Measurements from ENCODE around the gene UMODL1.

Gene UMODL1

DNA sequence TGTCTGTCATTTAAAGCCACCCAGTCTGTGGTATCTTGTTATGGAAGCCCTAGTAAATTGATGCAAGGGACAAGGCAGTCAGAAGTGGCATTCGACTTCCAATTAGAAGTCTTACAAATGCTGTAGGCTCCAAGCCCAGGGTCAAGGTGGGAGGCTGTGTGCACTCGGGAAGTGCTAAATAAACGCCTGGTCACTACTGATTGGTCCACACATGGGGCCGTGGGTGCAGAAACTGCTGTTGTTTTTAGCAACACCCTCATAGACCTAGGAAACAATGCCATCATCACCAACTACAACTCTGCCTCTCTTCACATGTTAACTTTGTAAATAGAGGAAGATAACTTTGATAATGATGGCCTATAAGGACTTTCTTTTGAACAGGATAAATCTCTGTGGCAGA, 40.8 kb upstream of the UMODL1 start:
- no peaks in the 10 kb centered on the region; the same call in 1 of the 2 replicates for H4K20me1 ChIP-seq (ENCODE audit: insufficient read depth, low read length)
- TF ChIP-seq EZH2 (IDR thresholded peaks at IDR 0.05; ENCODE audit: borderline replicate concordance, low read depth, low read length, severe bottlenecking): no peak
- TF ChIP-seq, protein P1, sequence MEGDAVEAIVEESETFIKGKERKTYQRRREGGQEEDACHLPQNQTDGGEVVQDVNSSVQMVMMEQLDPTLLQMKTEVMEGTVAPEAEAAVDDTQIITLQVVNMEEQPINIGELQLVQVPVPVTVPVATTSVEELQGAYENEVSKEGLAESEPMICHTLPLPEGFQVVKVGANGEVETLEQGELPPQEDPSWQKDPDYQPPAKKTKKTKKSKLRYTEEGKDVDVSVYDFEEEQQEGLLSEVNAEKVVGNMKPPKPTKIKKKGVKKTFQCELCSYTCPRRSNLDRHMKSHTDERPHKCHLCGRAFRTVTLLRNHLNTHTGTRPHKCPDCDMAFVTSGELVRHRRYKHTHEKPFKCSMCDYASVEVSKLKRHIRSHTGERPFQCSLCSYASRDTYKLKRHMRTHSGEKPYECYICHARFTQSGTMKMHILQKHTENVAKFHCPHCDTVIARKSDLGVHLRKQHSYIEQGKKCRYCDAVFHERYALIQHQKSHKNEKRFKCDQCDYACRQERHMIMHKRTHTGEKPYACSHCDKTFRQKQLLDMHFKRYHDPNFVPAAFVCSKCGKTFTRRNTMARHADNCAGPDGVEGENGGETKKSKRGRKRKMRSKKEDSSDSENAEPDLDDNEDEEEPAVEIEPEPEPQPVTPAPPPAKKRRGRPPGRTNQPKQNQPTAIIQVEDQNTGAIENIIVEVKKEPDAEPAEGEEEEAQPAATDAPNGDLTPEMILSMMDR (IDR thresholded peaks at IDR 0.05; ENCODE audit: borderline replicate concordance, extremely low read depth, low read length, poor library complexity, severe bottlenecking): no peak
- H3K4me2 ChIP-seq (ENCODE audit: insufficient read depth, low read length): no peak overlapping the region
- no peak overlapping the region for H3K4me3 ChIP-seq (ENCODE audit: low read depth in 1 of 2, low read length in 2 of 2)
- no peaks in the 10 kb centered on the region for H3K36me3 ChIP-seq (ENCODE audit: insufficient read depth, low read length)
- no peak for ATAC-seq (ENCODE audit: insufficient read depth, low read depth)
- no peaks in the 10 kb centered on the region for H3K4me1 ChIP-seq (ENCODE audit: insufficient read depth, low read length)
- no peak overlapping the region for H2AFZ ChIP-seq (ENCODE audit: low read depth, low read length)
- no peak overlapping the region for H3K27ac ChIP-seq (ENCODE audit: low read length)
- DNase-seq: no peak
- no peaks in the 10 kb centered on the region for H3K9me3 ChIP-seq (ENCODE audit: insufficient read depth, low read length, severe bottlenecking)
- H3K27me3 ChIP-seq (ENCODE audit: insufficient read depth, low read length, poor library complexity): no peaks in the 10 kb centered on the region
- no peaks in the 10 kb centered on the region for H3K79me2 ChIP-seq (ENCODE audit: insufficient read depth, low read length)
- H3K9ac ChIP-seq (ENCODE audit: low read depth, low read length): no peak overlapping the region

DNA sequence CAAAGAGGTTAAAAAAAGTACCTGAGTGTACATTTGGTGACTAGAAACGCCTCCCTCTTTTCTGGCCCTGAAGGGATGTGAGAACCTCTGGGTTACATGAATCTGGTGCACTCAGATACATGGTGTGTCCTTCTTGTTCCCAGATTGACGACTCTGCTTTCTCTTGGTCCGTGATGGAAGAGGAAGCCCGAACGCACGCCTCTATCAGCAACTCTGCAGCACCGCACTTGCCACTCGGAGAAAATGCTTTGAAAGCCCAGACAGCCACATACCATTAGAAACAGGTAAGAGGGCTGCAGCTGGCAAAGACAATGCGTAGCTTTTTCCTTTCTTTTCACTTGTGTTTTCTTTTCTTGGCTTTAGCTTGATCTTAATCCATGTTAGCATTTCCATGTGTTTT, 39.9 kb upstream of the UMODL1 start:
- no peaks in the 10 kb centered on the region for H3K36me3 ChIP-seq (ENCODE audit: insufficient read depth, low read length)
- no peak for DNase-seq
- no peaks in the 10 kb centered on the region for H3K4me1 ChIP-seq (ENCODE audit: insufficient read depth, low read length)
- no peaks in the 10 kb centered on the region for H3K27me3 ChIP-seq (ENCODE audit: insufficient read depth, low read length, poor library complexity)
- no peak for TF ChIP-seq EZH2 (IDR thresholded peaks at IDR 0.05; ENCODE audit: borderline replicate concordance, low read depth, low read length, severe bottlenecking)
- TF ChIP-seq, protein P1 (IDR thresholded peaks at IDR 0.05; ENCODE audit: borderline replicate concordance, extremely low read depth, low read length, poor library complexity, severe bottlenecking): no peak
- no peaks in the 10 kb centered on the region for H3K9me3 ChIP-seq (ENCODE audit: insufficient read depth, low read length, severe bottlenecking)
- no peak overlapping the region for H3K4me3 ChIP-seq (ENCODE audit: low read depth in 1 of 2, low read length in 2 of 2)
- no peak overlapping the region for H3K4me2 ChIP-seq (ENCODE audit: insufficient read depth, low read length)
- H3K27ac ChIP-seq (ENCODE audit: low read length): no peak overlapping the region
- ATAC-seq (ENCODE audit: insufficient read depth, low read depth): no peak
- H3K79me2 ChIP-seq (ENCODE audit: insufficient read depth, low read length): no peaks in the 10 kb centered on the region
- no peaks in the 10 kb centered on the region; the same call in 1 of the 2 replicates for H4K20me1 ChIP-seq (ENCODE audit: insufficient read depth, low read length)
- no peak overlapping the region for H2AFZ ChIP-seq (ENCODE audit: low read depth, low read length)
- no peak overlapping the region for H3K9ac ChIP-seq (ENCODE audit: low read depth, low read length)

DNA sequence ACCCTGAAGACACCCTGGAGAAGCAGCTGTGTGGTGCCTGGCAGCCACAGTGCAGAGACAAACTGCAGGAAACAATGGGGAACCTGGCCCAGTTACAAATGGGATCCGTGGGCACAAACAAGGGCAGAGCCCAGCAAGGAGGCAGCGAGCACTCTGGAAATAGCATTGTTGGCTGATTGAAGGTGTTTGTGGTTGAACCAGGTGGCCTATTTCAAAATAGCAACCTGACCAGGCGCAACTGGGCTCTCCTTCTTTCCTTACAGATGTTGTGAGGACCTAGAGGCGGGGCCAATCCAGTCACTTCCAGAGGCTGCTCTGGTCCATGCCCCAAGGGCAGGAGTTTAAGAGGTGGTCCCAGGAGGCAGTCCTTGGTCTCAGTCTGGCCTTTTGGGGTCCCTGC, 39.3 kb upstream of the UMODL1 start:
- H3K27me3 ChIP-seq (ENCODE audit: insufficient read depth, low read length, poor library complexity): no peaks in the 10 kb centered on the region
- H3K4me1 ChIP-seq (ENCODE audit: insufficient read depth, low read length): no peaks in the 10 kb centered on the region
- H3K79me2 ChIP-seq (ENCODE audit: insufficient read depth, low read length): no peaks in the 10 kb centered on the region
- no peaks in the 10 kb centered on the region for H3K9me3 ChIP-seq (ENCODE audit: insufficient read depth, low read length, severe bottlenecking)
- H3K4me3 ChIP-seq (ENCODE audit: low read depth in 1 of 2, low read length in 2 of 2): no peak overlapping the region
- H4K20me1 ChIP-seq (ENCODE audit: insufficient read depth, low read length): no peaks in the 10 kb centered on the region; the same call in 1 of the 2 replicates
- H3K4me2 ChIP-seq (ENCODE audit: insufficient read depth, low read length): no peak overlapping the region
- no peak overlapping the region for H3K9ac ChIP-seq (ENCODE audit: low read depth, low read length)
- no peak overlapping the region for H3K27ac ChIP-seq (ENCODE audit: low read length)
- ATAC-seq (ENCODE audit: insufficient read depth, low read depth) (no peak), DNase-seq (no peak)
- H3K36me3 ChIP-seq (ENCODE audit: insufficient read depth, low read length): no peaks in the 10 kb centered on the region
- no peak overlapping the region for H2AFZ ChIP-seq (ENCODE audit: low read depth, low read length)
- no peak for TF ChIP-seq EZH2 (IDR thresholded peaks at IDR 0.05; ENCODE audit: borderline replicate concordance, low read depth, low read length, severe bottlenecking)
- TF ChIP-seq, protein P1 (IDR thresholded peaks at IDR 0.05; ENCODE audit: borderline replicate concordance, extremely low read depth, low read length, poor library complexity, severe bottlenecking): no peak

DNA sequence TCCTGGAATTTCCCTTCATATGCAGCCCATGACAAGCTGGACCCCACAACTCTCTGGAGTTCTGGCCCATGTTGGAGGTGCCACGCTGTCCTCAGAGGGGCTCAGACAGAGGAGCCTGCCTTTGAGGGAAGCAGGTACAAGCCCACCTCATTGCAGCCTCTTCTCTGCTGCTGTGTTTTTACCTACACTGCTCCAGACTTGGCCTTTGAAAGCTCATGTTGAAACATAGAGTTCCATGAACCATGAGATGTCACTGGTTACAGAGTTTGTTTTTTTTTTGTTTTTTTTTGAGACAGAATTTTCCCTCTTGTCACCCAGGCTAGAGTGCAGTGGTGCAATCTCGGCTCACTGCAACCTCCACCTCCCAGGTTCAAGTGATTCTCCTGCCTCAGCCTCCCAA, 38.9 kb upstream of the UMODL1 start:
- Histone ChIP-seq H3K27me3 (ENCODE audit: insufficient read depth, low read length, poor library complexity) (no peaks in the 10 kb centered on the region), H3K9me3 (ENCODE audit: insufficient read depth, low read length, severe bottlenecking) (no peaks in the 10 kb centered on the region), H4K20me1 (ENCODE audit: insufficient read depth, low read length) (no peaks in the 10 kb centered on the region; the same call in 1 of the 2 replicates), H3K4me2 (ENCODE audit: insufficient read depth, low read length) (no peak overlapping the region), H3K4me1 (ENCODE audit: insufficient read depth, low read length) (no peaks in the 10 kb centered on the region), H3K36me3 (ENCODE audit: insufficient read depth, low read length) (no peaks in the 10 kb centered on the region), H3K27ac (ENCODE audit: low read length) (no peak overlapping the region), H3K9ac (ENCODE audit: low read depth, low read length) (no peak overlapping the region), H3K79me2 (ENCODE audit: insufficient read depth, low read length) (no peaks in the 10 kb centered on the region), H2AFZ (ENCODE audit: low read depth, low read length) (no peak overlapping the region), H3K4me3 (ENCODE audit: low read depth in 1 of 2, low read length in 2 of 2) (no peak overlapping the region)
- ATAC-seq (ENCODE audit: insufficient read depth, low read depth) (no peak), DNase-seq (no peak)
- TF ChIP-seq, protein P1 (IDR thresholded peaks at IDR 0.05; ENCODE audit: borderline replicate concordance, extremely low read depth, low read length, poor library complexity, severe bottlenecking): no peak
- no peak for TF ChIP-seq EZH2 (IDR thresholded peaks at IDR 0.05; ENCODE audit: borderline replicate concordance, low read depth, low read length, severe bottlenecking)
